ENCODE data around the gene DCTPP1.

GRCh38 chr16:30382111-30382881, 47.5 kb downstream of the DCTPP1 start, which contains the start of gene SEPTIN1:
- TF ChIP-seq POLR2AphosphoS5 (IDR thresholded peaks at IDR 0.05; ENCODE audit: low read depth, low read length): peak; percentile 83
- TF ChIP-seq POLR2A (IDR thresholded peaks at IDR 0.05; ENCODE audit: low read depth, low read length): peak; percentile 89; the same call in 1 of the 2 replicates

All from GM12892 (cell line).